BJ (cell line): ENCODE measurements around the gene EHBP1. TPM values are rescaled to one million over a fixed set of nuclear protein-coding genes. Genes with fewer than 3 reads are reported as not detected.

Source experiments
- CTCF ChIA-PET: fragments of 350-600 bp; formaldehyde crosslinking; extraction: SDS; loops from one replicate; lab custom pipeline; 2021; ENCODE audit warnings: antibody characterized with exemption, inconsistent platforms; lab: Yijun Ruan, JAX
- POLR2A ChIA-PET: fragments of 300-600 bp; sonication (Branson Sonifier 250); formaldehyde crosslinking; extraction: SDS; loops from one replicate; lab custom pipeline; 2021; ENCODE audit warnings: antibody characterized with exemption; lab: Charles Lee
- DNase-seq: peaks from one replicate; pipeline ENCODE4 v3.0.0-alpha.2; 2011; ENCODE audit warnings: low read depth
- H3K27me3 ChIP-seq: 2 replicates; pipeline ENCODE4 v1.6.0; 2011; ENCODE audit warnings: low read length; ENCODE audit not compliant: control insufficient read depth, insufficient read depth
- H3K36me3 ChIP-seq: 2 replicates; pipeline ENCODE4 v1.5.1; 2011; ENCODE audit warnings: low read length; ENCODE audit not compliant: control insufficient read depth, insufficient read depth
- H3K4me3 ChIP-seq: 2 replicates; pipeline ENCODE4 v1.5.1; 2011; ENCODE audit warnings: low read depth, mild to moderate bottlenecking, control low read depth, low read length
- polyA plus RNA-seq: library from polyadenylated mRNA; depleted of rRNA; stranded (reverse); fragments of >200 nt; gene quantifications from 2 replicates; pipeline ENCODE4 v1.2.3, GENCODE V29; 2011
- TF ChIP-seq, protein P1 (sequence below): IDR thresholded peaks from 2 replicates; pipeline ENCODE4 v1.5.1; 2011; ENCODE audit warnings: low read depth, mild to moderate bottlenecking, control low read depth, inconsistent platforms, low read length, moderate library complexity; ENCODE audit not compliant: insufficient read depth

Gene EHBP1
- polyA plus RNA-seq, 1 experiment = 43.8 TPM

DNA sequence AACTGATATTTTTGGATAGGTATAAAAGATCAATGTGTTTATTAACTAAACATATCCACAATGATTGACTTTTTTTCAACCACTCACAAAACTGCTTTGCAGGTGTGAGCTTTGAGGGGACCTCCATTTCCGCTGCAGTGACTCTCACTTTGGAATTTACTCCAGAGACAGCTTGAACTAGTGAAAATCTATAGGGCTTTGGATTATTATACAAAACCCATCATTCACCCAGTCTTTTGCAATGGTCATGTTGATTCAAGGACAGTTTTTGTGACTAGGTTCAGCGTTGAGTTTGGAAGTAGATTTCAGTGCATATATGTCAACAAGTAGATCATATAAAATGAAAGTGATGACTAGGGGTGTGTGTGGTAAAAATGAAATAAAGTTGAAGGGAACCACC is 87.7 kb downstream of the EHBP1 start:
- DNase-seq = no peak
- ChIA-PET POLR2A (no interaction called here), CTCF (interaction anchor here (1.7 kb wide), 1 partner anchor 336 kb away, joined by 3 read pairs; no protein-coding TSS in a partner anchor)
- TF ChIP-seq, protein P1, sequence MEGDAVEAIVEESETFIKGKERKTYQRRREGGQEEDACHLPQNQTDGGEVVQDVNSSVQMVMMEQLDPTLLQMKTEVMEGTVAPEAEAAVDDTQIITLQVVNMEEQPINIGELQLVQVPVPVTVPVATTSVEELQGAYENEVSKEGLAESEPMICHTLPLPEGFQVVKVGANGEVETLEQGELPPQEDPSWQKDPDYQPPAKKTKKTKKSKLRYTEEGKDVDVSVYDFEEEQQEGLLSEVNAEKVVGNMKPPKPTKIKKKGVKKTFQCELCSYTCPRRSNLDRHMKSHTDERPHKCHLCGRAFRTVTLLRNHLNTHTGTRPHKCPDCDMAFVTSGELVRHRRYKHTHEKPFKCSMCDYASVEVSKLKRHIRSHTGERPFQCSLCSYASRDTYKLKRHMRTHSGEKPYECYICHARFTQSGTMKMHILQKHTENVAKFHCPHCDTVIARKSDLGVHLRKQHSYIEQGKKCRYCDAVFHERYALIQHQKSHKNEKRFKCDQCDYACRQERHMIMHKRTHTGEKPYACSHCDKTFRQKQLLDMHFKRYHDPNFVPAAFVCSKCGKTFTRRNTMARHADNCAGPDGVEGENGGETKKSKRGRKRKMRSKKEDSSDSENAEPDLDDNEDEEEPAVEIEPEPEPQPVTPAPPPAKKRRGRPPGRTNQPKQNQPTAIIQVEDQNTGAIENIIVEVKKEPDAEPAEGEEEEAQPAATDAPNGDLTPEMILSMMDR = no peak
- H3K27me3 ChIP-seq = no peaks in the 10 kb centered on the region
- H3K4me3 ChIP-seq = no peak overlapping the region
- no peaks in the 10 kb centered on the region for H3K36me3 ChIP-seq

DNA sequence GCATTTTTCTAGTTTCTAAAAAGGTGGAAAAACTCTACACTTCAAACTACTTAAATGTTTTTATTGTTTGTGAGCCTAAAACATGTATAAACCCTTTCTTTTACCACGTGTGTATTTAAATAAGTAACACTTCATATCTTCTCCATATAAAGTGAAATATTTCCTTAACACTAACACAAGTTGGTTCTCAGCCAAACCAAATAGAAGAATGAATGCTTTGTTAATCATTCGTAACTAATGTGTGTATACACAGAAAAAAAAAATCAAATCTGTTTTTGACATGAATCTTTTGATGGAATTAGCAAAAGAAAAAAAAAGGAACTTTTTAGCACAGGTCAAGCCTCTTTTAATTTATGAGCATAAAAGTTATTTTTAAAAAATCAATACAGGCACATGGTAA is 89.3 kb downstream of the EHBP1 start:
- ChIA-PET POLR2A (no interaction called here), CTCF (no interaction called here)
- TF ChIP-seq, protein P1 = no peak
- H3K36me3 ChIP-seq = no peaks in the 10 kb centered on the region
- DNase-seq = no peak
- no peak overlapping the region for H3K4me3 ChIP-seq
- no peaks in the 10 kb centered on the region for H3K27me3 ChIP-seq

DNA sequence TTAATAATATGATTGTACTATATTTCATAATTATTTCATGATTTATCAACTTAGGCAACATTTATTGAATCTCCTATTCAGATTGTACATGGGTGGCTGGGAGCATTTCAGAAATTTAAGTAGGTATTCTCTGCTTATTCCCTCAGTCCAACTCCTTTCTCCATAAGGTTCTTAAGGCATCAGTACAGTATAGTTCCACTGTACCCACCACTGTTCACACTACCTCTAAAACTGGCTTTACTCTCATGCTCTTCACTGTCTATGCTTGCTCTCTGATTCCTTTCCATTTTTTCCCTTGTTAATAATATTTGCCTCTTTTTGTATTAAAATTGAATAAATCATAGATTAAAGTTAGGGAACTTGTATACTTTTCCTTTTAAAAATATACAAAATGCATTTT is 89.8 kb downstream of the EHBP1 start:
- Histone ChIP-seq H3K4me3 (no peak overlapping the region), H3K27me3 (no peaks in the 10 kb centered on the region), H3K36me3 (no peaks in the 10 kb centered on the region)
- DNase-seq = no peak
- CTCF ChIA-PET = no interaction called here
- POLR2A ChIA-PET = no interaction called here
- TF ChIP-seq, protein P1 = no peak

DNA sequence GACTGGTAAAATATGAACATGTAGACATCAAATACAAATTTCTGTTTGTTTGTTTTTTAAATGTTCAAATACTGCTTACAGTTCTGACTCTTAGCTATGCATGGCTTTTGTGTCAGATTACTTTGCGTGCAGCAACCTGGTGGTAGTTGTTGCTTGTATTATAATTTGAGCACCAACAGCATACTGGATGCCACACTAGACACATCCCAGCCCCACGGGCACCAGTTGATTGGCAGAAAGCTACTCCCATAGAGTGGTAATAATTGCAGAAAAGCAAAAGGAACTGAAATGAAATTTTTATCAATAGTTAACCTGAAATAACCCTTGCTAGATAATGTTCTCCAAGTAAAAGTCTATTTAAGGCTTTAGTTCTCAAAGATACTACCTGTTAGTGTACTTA is 91.6 kb downstream of the EHBP1 start:
- CTCF ChIA-PET = no interaction called here

DNA sequence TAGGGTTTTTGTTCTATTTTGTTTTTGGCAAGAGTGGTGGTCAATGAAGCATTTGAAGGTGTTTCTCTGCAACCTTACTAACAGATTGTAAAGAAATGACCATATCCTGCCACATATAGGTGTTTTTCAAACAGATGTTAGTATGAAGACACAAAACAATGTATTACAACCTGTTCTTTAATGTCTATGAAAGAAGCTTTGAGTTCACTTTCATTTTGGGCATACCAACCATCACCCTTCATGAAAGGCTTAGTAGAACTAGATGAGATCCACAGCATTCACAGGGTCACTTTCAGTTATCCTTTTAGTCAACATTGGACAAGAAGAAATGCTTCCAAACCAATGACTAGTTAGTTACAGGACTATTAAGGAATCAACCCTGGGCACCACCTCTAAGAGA is 95.1 kb downstream of the EHBP1 start:
- TF ChIP-seq, protein P1 = no peak
- Histone ChIP-seq H3K36me3 (no peaks in the 10 kb centered on the region; the same call in 1 of the 2 replicates), H3K27me3 (no peaks in the 10 kb centered on the region), H3K4me3 (no peak overlapping the region)
- DNase-seq = no peak
- POLR2A ChIA-PET = no interaction called here
- CTCF ChIA-PET = interaction anchor here (0.8 to 1.4 kb wide), 2 partner anchors 12 to 368 kb away, joined by 3 to 4 read pairs; no protein-coding TSS in a partner anchor

More for the DNA sequence above, 91.6 kb downstream of the EHBP1 start:
- Histone ChIP-seq H3K36me3 (no peaks in the 10 kb centered on the region), H3K27me3 (no peaks in the 10 kb centered on the region), H3K4me3 (no peak overlapping the region)
- POLR2A ChIA-PET = interaction anchor here (0.6 kb wide), 2 partner anchors 10 to 385 kb away, joined by 3 to 4 read pairs; no protein-coding TSS in a partner anchor
- TF ChIP-seq, protein P1 = no peak
- DNase-seq = no peak
